AG08395 (cell line): Measurements from ENCODE around the gene EIF3A.
"Not testable (repeated sequence)": the region's sequence is repeated elsewhere in the genome, so short reads cannot be mapped to it uniquely, and the experiment has no call there.

ENCODE experiments used
- DNase-seq: peaks from one replicate; pipeline ENCODE4 v3.0.0; 2012; ENCODE audit warnings: mixed read lengths, low spot score

Gene EIF3A

GRCh38 chr10:119051775-119052174 lies 28.8 kb downstream of the EIF3A start:
- DNase-seq = no peak

- DNase-seq = no peak
Observed at GRCh38 chr10:119049777-119050176, 30.8 kb downstream of the EIF3A start.

GRCh38 chr10:119049361-119049760 lies 31.3 kb downstream of the EIF3A start:
- no peak for DNase-seq

GRCh38 chr10:119045561-119045960 lies 35.1 kb downstream of the EIF3A start:
- DNase-seq = no peak

- DNase-seq = no peak
Observed at GRCh38 chr10:119042169-119042568, 38.4 kb downstream of the EIF3A start.

GRCh38 chr10:119041326-119041725 lies 39.3 kb downstream of the EIF3A start:
- no peak for DNase-seq

- DNase-seq = no peak
Observed at GRCh38 chr10:119039161-119039560, 41.5 kb downstream of the EIF3A start.

- DNase-seq = no peak
Observed at GRCh38 chr10:119031496-119032059, 49.0 kb downstream of the EIF3A start.

GRCh38 chr10:119030421-119031250 lies 50.0 kb downstream of the EIF3A start:
- peak; percentile 10 for DNase-seq

- DNase-seq = no peak
Observed at GRCh38 chr10:119029613-119030420, 50.8 kb downstream of the EIF3A start, which contains the start of gene NANOS1. Gene NANOS1, plus strand, starts transcription at chr10:119029714. Its CDS starts 88 bp downstream, at chr10:119029802.

- DNase-seq = peak; percentile 91
Observed at GRCh38 chr10:119028900-119029612, 51.6 kb downstream of the EIF3A start.

GRCh38 chr10:119028445-119028899 lies 52.1 kb downstream of the EIF3A start:
- not testable (repeated sequence) for DNase-seq

- no peak for DNase-seq
Observed at GRCh38 chr10:119026301-119027110, 54.1 kb downstream of the EIF3A start.

- DNase-seq = no peak
Observed at GRCh38 chr10:119025776-119026175, 54.8 kb downstream of the EIF3A start.

GRCh38 chr10:119025336-119025735 lies 55.3 kb downstream of the EIF3A start:
- peak; percentile 78 for DNase-seq

- no peak for DNase-seq
Observed at GRCh38 chr10:119024882-119025281, 55.7 kb downstream of the EIF3A start.

- no peak for DNase-seq
Observed at GRCh38 chr10:119023553-119023868, 57.1 kb downstream of the EIF3A start.

GRCh38 chr10:119022846-119023552 lies 57.6 kb downstream of the EIF3A start:
- DNase-seq = peak; percentile 90

GRCh38 chr10:119020627-119020946 lies 60.0 kb downstream of the EIF3A start:
- DNase-seq = no peak

- DNase-seq = no peak
Observed at GRCh38 chr10:119007211-119007574, 73.4 kb downstream of the EIF3A start.
